ENCODE data around the gene SCAF8. TPM values are rescaled to one million over a fixed set of nuclear protein-coding genes. Genes with fewer than 3 reads are reported as not detected.

Gene SCAF8
- total RNA-seq, 4 donors from 2014 or later, result 29.8 to 63.5 (median 34.6) TPM

GRCh38 chr6:154690857-154691256 is 42.4 kb upstream of the SCAF8 start:
- Histone ChIP-seq H3K4me3 (no peak overlapping the region), H3K4me1 (no peaks in the 10 kb centered on the region), H3K36me3 (no peaks in the 10 kb centered on the region), H3K27ac (no peak overlapping the region), H3K9me3 (no peaks in the 10 kb centered on the region), H3K27me3 (no peaks in the 10 kb centered on the region)
- DNase-seq, result no peak
- TF ChIP-seq POLR2A (IDR thresholded peaks at IDR 0.05), result no peak
- TF ChIP-seq CTCF (IDR thresholded peaks at IDR 0.05), result no peak

GRCh38 chr6:154696661-154697060 is 36.6 kb upstream of the SCAF8 start:
- H3K9me3 ChIP-seq, result no peaks in the 10 kb centered on the region
- no peaks in the 10 kb centered on the region for H3K36me3 ChIP-seq
- H3K27me3 ChIP-seq, result no peaks in the 10 kb centered on the region
- no peak overlapping the region for H3K4me3 ChIP-seq
- TF ChIP-seq POLR2A (IDR thresholded peaks at IDR 0.05) (no peak), CTCF (IDR thresholded peaks at IDR 0.05) (no peak)
- no peak for DNase-seq
- H3K27ac ChIP-seq, result no peak overlapping the region
- H3K4me1 ChIP-seq, result no peaks in the 10 kb centered on the region

- Histone ChIP-seq H3K27ac (no peak overlapping the region), H3K27me3 (no peaks in the 10 kb centered on the region), H3K36me3 (no peaks in the 10 kb centered on the region), H3K4me3 (no peak overlapping the region), H3K9me3 (no peaks in the 10 kb centered on the region), H3K4me1 (no peaks in the 10 kb centered on the region)
- DNase-seq, result no peak
- no peak for TF ChIP-seq POLR2A (IDR thresholded peaks at IDR 0.05)
- no peak for TF ChIP-seq CTCF (IDR thresholded peaks at IDR 0.05)
Measured at GRCh38 chr6:154703124-154703523, 30.1 kb upstream of the SCAF8 start.

GRCh38 chr6:154705471-154706113 is 27.6 kb upstream of the SCAF8 start:
- TF ChIP-seq CTCF (IDR thresholded peaks at IDR 0.05) (peak in 1 of 6 experiments; percentile 31), POLR2A (IDR thresholded peaks at IDR 0.05) (no peak)
- no peak overlapping the region for H3K27ac ChIP-seq
- no peaks in the 10 kb centered on the region for H3K27me3 ChIP-seq
- H3K9me3 ChIP-seq, result no peaks in the 10 kb centered on the region
- no peak for DNase-seq
- no peaks in the 10 kb centered on the region for H3K4me1 ChIP-seq
- H3K36me3 ChIP-seq, result no peaks in the 10 kb centered on the region
- no peak overlapping the region for H3K4me3 ChIP-seq

GRCh38 chr6:154706389-154706788 is 26.8 kb upstream of the SCAF8 start:
- DNase-seq, result no peak
- TF ChIP-seq CTCF (IDR thresholded peaks at IDR 0.05) (no peak), POLR2A (IDR thresholded peaks at IDR 0.05) (no peak)
- Histone ChIP-seq H3K36me3 (no peaks in the 10 kb centered on the region), H3K27me3 (no peaks in the 10 kb centered on the region), H3K4me3 (no peak overlapping the region), H3K27ac (no peak overlapping the region), H3K4me1 (no peaks in the 10 kb centered on the region), H3K9me3 (no peaks in the 10 kb centered on the region)

- no peak overlapping the region for H3K4me3 ChIP-seq
- no peaks in the 10 kb centered on the region for H3K4me1 ChIP-seq
- H3K27me3 ChIP-seq, result no peaks in the 10 kb centered on the region
- no peak for DNase-seq
- no peaks in the 10 kb centered on the region for H3K36me3 ChIP-seq
- no peaks in the 10 kb centered on the region for H3K9me3 ChIP-seq
- TF ChIP-seq CTCF (IDR thresholded peaks at IDR 0.05), result no peak
- no peak for TF ChIP-seq POLR2A (IDR thresholded peaks at IDR 0.05)
- no peak overlapping the region for H3K27ac ChIP-seq
Measured at GRCh38 chr6:154709621-154710020, 23.6 kb upstream of the SCAF8 start.
